Epithelial cell of esophagus (primary cell): ENCODE data around the gene PDE4A.
"Not testable (repeated sequence)": the region's sequence is repeated elsewhere in the genome, so short reads cannot be mapped to it uniquely, and the experiment has no call there.

ENCODE experiments used
- DNase-seq: peaks from one replicate; pipeline ENCODE4 v3.0.0; 2010; ENCODE audit warnings: low read depth
- H3K4me3 ChIP-seq: 2 replicates; pipeline ENCODE4 v1.5.1; 2011; ENCODE audit warnings: mild to moderate bottlenecking, low read length, control low read depth
- CTCF ChIP-seq: IDR thresholded peaks from 2 replicates; pipeline ENCODE4 v1.5.1; 2011; ENCODE audit warnings: low read depth, mild to moderate bottlenecking, low read length, control low read depth, inconsistent platforms; ENCODE audit not compliant: insufficient read depth; ENCODE audit errors: missing control alignments

Gene PDE4A

GRCh38 chr19:10395003-10395402 is 25.3 kb upstream of the PDE4A start:
- no peak for TF ChIP-seq CTCF
- no peak overlapping the region for H3K4me3 ChIP-seq
- no peak for DNase-seq

DNA sequence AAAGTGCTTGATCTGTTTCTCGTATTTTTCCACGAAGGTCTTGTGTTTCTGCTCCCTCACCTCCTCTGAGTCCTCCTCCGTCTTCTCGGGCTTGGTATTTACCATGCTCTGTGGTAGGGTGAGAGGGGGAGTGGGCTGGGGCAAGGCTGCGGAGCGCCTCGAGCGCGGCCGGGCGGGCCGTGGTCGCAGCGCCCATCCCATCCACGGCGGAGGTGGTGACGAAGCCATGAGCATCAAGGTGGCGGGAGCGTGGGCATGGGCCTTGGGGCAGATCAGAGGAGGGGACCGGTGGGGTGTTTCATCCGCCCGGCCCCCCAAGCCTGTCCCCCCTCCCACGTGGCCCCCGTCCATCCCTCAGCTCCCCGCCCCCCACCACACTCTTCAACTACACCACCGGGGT is 24.9 kb upstream of the PDE4A start:
- no peak overlapping the region for H3K4me3 ChIP-seq
- no peak for TF ChIP-seq CTCF
- DNase-seq = no peak

DNA sequence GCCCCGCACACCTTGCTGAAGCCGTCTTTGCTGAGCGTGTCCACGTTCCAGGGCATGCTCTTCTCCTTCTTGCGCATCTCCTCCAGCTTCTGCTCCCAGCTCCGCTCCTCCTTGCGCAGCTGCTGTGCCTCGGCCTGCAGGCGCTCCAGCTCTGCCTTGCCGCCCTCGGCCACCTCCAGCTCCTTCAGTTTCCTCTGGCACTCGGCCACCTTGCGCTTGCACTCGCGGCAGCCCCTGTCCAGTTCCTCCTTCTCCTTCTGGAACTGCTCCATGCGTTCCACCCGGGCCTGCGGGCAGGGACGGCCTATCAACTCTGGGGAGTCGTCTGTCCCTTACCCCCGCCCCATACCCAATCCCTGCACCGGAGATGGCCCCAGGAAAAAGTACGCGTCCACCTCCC is 24.4 kb upstream of the PDE4A start:
- no peak for TF ChIP-seq CTCF
- H3K4me3 ChIP-seq = no peak overlapping the region
- DNase-seq = no peak

GRCh38 chr19:10398819-10399218 is 21.5 kb upstream of the PDE4A start:
- no peak for DNase-seq
- no peak for TF ChIP-seq CTCF
- no peak overlapping the region for H3K4me3 ChIP-seq

- not testable (repeated sequence) for DNase-seq
Measured at GRCh38 chr19:10399340-10399739, 21.0 kb upstream of the PDE4A start.

DNA sequence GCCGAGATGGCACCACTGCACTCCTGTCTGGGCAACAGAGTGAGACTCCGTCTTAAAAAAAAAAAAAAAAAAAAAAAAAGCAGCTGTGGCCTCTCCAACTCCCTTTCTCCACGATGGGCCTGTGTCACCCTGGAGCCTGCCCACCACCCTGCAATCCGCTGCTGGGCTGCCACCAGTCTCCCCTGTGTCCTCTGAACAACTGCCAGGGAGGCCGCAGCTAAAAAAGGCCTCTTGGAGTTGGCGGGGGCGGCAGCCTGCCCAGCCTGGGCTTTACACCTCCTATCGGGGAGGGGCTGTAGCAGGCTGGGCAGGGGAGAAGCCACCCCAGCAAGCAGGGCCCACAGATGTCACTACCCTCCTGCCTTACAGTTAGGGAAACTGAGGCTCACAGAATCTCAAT is 20.5 kb upstream of the PDE4A start:
- H3K4me3 ChIP-seq = no peak overlapping the region
- TF ChIP-seq CTCF = no peak
- DNase-seq = no peak

More at GRCh38 chr19:10399340-10399739, 21.0 kb upstream of the PDE4A start:
- H3K4me3 ChIP-seq = not testable (repeated sequence)

- H3K4me3 ChIP-seq = peak overlapping the region; percentile 74
- no peak for TF ChIP-seq CTCF
- peak; percentile 40 for DNase-seq
Measured at GRCh38 chr19:10402441-10403038, 17.8 kb upstream of the PDE4A start.
